Activated CD4-positive, alpha-beta T cell treated with anti-CD3 and anti-CD28 coated beads, Interleukin-2, amount 10 ng/mL, durations not matched to agents 24 days and 14 days (primary cell): ENCODE results near the gene NSMCE1. TPM values are rescaled to one million over a fixed set of nuclear protein-coding genes. Genes with fewer than 3 reads are reported as not detected.

Experiments used
- DNase-seq: peaks from one replicate; pipeline ENCODE4 v3.0.0; 2022
- H3K27ac Mint-ChIP-seq: one replicate; pipeline ENCODE4 v1.8.0; 2022; ENCODE audit warnings: mild to moderate bottlenecking, mixed read lengths
- H3K27me3 Mint-ChIP-seq: one replicate; pipeline ENCODE4 v1.8.0; 2022; ENCODE audit warnings: mixed read lengths
- H3K36me3 Mint-ChIP-seq: one replicate; pipeline ENCODE4 v1.8.0; 2022; ENCODE audit warnings: low read depth, mild to moderate bottlenecking, mixed read lengths
- H3K4me1 Mint-ChIP-seq: one replicate; pipeline ENCODE4 v1.8.0; 2021; ENCODE audit warnings: mixed read lengths
- H3K4me3 Mint-ChIP-seq: one replicate; pipeline ENCODE4 v1.8.0; 2022; ENCODE audit warnings: mild to moderate bottlenecking, moderate library complexity, mixed read lengths
- H3K9me3 Mint-ChIP-seq: one replicate; pipeline ENCODE4 v1.8.0; 2021; ENCODE audit warnings: mixed read lengths
- intact Hi-C: fragments of 100-400 bp; cut with micrococcal nuclease; formaldehyde crosslinking; loops from one replicate; pipeline ENCODE4 v1.15.1; 2023
- total RNA-seq: library from RNA; stranded (reverse); gene quantifications from 2 replicates; pipeline ENCODE4 v1.2.3, GENCODE V29; 2022

The NSMCE1 gene
- total RNA-seq, 1 donor from 2014 or later = 149 TPM

DNA sequence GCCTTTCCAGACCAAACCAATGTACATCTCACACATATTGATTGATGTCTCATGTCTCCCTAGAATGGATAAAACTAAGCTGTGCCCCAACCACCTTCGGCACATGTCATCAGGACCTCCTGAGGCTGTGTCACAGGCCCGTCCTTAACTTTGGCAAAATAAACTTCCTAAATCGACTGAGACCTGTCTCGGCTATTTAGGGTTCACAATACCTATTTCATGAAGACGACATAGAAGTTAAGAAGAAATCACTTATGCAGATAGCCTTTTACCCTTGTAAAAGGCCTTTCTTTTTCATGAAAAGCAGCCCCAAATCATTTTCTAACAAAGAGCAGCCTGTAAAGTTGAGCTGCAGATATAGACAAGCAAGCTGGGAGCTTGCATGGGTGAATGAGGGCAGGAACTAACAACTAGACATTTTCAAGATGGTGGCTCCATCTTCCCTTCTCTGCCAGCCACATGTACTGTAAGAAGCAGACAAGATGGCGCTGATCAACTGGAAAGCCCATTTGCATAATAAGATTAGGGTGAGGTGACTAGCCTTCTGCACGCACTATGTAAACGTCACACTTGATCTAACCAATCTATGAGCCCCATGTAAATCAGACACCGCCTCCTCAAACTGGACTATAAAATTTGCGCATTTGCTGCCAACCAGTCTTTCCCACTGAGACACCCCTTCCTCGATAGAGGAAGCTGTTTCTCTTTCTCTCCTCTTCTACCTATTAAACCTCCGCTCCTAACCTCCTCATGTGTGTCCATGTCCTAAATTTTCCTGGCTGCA, 69.9 kb downstream of the NSMCE1 start:
- intact Hi-C loops = no loop called here
- H3K27ac Mint-ChIP-seq = peak overlapping the region; percentile 55
- peaks cover 69% of the 10 kb centered on the region for H3K4me1 Mint-ChIP-seq
- peaks cover 5% of the 10 kb centered on the region for H3K36me3 Mint-ChIP-seq
- DNase-seq = no peak
- H3K27me3 Mint-ChIP-seq = peaks cover 1% of the 10 kb centered on the region
- no peak overlapping the region for H3K4me3 Mint-ChIP-seq
- peaks cover 16% of the 10 kb centered on the region for H3K9me3 Mint-ChIP-seq

DNA sequence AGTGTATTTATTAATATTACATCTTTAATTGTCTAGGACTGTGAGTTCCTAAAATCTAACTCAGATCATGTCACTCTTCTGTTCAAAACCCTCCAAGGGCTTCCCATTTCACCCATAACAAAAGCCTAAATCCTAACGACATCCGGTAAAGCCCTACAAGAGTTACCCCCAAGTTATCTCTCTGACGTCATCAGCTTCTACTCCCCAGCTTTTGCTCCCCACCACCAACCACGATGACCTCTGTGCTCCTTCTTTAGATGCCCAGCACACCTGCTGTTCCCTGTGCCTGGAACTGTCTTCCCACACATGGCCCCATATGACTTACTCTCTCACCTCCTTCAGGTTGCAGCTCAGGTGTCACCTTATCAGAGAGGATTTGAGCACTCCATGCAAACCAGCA, 71.6 kb downstream of the NSMCE1 start:
- H3K9me3 Mint-ChIP-seq = peaks cover 16% of the 10 kb centered on the region
- peaks cover 54% of the 10 kb centered on the region for H3K4me1 Mint-ChIP-seq
- no peak overlapping the region for H3K27ac Mint-ChIP-seq
- no peak for DNase-seq
- intact Hi-C loops = no loop called here
- peaks cover 5% of the 10 kb centered on the region for H3K36me3 Mint-ChIP-seq
- H3K4me3 Mint-ChIP-seq = peak overlapping the region; percentile 4
- H3K27me3 Mint-ChIP-seq = no peaks in the 10 kb centered on the region

DNA sequence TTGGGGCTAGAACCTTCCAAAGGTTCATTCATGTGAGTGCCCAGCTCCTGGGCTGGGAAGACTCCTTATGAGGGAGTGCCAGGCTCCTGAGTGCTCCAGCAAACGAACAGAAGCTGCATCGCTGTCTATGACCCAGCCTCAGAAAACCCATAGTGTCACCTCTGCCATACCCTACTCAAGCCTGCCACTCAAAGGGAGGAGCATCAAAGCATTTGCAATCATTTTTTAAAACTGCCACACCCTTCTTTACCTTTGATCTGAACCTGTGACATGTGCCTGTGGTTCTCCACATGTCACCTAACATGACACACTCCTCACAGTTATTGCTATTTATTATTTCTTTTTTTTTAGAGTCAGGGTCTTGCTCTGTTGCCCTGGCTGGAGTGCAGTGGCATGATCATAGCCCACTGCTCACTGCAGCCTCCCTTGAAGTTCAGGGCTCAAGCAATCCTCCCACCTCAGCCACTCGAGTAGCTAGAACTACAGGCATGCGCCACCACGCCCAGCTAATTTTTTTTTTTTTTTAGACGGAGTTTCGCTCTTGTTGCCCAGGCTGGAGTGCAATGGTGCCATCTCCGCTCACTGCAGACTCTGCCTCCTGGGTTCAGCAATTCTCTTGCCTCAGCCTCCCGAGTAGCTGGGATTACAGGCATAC, 72.5 kb downstream of the NSMCE1 start:
- Mint-ChIP-seq H3K27me3 (no peaks in the 10 kb centered on the region), H3K9me3 (peaks cover 16% of the 10 kb centered on the region), H3K27ac (no peak overlapping the region), H3K4me1 (peaks cover 50% of the 10 kb centered on the region), H3K36me3 (peaks cover 5% of the 10 kb centered on the region), H3K4me3 (peak overlapping the region; percentile 2)
- DNase-seq = peak; percentile 82
- intact Hi-C loops = no loop called here

DNA sequence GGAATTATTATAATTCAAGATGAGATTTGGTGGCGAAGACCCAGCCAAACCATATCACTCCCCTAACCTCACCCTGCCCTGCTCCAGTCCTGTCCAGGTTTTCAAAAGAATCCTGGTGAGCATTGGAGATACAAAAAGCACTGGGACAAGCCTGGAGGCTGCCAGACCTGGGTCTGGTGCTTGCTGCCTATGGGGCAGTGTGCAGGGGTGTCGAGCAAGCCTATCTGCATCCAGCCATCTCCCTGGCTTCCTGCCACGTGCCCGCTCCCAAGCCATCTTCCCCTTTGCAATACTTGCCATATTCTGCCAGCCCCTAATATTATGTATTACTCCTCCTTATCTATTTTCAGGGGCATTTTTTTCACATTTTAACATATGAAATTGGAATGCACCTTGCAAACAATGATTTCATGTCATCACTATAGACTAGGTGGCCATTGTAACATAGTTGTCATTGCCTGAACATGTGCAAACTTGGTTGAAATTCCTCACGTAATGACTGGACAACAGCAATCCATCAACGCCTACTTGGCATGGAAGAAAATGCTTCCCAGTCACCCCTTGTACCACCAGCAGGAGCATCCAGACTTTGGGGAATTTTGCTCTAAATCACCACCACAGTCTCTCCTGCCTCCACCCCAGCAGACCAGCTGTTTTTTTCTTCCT, 73.4 kb downstream of the NSMCE1 start:
- Mint-ChIP-seq H3K4me1 (peaks cover 41% of the 10 kb centered on the region), H3K9me3 (peaks cover 16% of the 10 kb centered on the region), H3K4me3 (no peak overlapping the region), H3K27ac (no peak overlapping the region), H3K27me3 (no peaks in the 10 kb centered on the region), H3K36me3 (peaks cover 5% of the 10 kb centered on the region)
- DNase-seq = no peak
- intact Hi-C loops = no loop called here

DNA sequence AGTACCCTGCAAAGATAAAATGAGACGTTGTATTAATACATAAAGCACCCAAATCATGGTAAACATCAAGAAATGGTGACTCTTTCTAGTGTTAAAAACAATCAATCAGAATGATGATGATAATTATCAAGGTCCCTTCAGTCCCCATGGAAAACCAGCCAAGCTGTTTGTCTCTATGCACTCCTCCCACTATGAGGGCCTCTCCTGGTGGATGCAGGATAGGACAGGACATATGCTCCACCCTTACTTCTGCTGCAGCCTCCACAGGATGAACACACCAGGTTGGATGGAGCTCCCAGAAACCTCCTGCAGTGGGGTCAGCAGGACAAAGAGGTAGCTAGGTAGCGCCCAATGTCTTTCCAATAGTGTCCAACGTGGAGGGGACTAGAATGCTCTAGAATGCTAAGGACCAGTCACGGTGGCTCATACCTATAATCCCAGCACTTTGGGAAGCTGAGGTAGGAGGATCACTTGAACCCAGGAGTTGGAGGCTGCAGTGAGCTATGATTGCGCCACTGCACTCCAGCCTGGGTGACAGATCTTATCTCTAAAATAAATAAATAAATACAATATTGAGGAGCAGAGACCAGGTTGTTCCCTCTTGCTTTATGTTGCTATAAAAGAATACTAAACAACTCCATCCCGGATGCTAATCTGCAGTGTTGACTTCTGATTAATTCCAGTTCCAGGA, 75.1 kb downstream of the NSMCE1 start:
- peaks cover 28% of the 10 kb centered on the region for H3K4me1 Mint-ChIP-seq
- peaks cover 3% of the 10 kb centered on the region for H3K36me3 Mint-ChIP-seq
- H3K27ac Mint-ChIP-seq = no peak overlapping the region
- no peak for DNase-seq
- intact Hi-C loops = no loop called here
- no peak overlapping the region for H3K4me3 Mint-ChIP-seq
- H3K9me3 Mint-ChIP-seq = peaks cover 12% of the 10 kb centered on the region
- H3K27me3 Mint-ChIP-seq = no peaks in the 10 kb centered on the region

DNA sequence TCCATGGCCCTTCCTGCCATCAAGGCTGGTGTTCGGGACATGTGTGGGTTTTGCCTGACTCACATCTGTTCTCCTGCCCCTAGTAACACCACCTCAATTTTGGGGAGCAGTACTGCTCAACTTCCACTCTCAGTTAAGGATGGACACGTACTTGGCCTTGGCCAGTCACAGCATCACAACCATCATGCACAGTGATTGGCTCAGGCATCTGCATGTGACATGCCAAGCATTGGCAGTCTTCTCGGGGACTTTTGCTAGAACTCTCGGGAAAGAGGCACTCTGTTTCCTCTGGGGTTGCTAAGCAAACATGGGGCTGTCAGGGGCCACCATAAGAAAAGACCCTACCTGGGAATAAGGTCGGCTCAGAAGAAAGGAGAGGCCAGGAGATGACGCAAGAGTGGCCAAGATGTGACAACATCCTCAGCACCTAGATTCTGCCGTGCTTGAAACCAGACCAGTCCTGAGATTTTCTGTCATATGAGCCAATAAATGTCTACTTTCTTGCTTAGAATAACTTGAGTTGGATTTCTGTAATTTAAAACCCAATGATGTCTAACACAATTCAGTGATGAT, 77.1 kb downstream of the NSMCE1 start:
- intact Hi-C loops = no loop called here
- peaks cover 3% of the 10 kb centered on the region for H3K36me3 Mint-ChIP-seq
- peaks cover 12% of the 10 kb centered on the region for H3K9me3 Mint-ChIP-seq
- no peak for DNase-seq
- no peak overlapping the region for H3K27ac Mint-ChIP-seq
- H3K4me1 Mint-ChIP-seq = peaks cover 14% of the 10 kb centered on the region
- H3K4me3 Mint-ChIP-seq = no peak overlapping the region
- peaks cover 2% of the 10 kb centered on the region for H3K27me3 Mint-ChIP-seq

DNA sequence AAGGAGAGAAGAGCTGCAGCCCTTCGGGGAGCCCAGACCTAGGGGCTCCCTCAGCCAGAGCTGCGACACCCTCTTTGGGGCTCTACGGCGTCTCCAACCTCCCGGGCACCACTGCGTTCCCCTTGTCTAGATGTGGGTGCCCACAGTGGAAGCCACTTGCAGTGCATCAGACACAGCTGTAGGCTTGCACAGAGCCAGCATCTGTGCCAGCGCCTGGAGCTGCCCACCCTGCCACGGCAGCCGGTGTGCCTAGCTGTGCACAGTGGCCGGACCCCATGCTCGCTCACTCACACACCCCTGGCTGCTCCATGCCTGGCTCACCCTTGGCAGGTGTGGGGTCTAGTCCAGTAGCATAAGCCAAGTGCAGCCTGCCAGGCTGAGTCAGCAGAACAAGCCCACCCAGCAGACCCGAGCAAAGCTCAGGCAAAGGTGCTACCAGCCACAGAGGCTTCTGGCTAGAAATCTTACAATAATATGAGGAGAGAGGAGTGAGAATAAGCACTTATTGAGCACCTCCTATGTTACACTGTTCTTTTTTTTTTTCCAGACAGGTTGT, 78.2 kb downstream of the NSMCE1 start:
- peaks cover 9% of the 10 kb centered on the region for H3K4me1 Mint-ChIP-seq
- intact Hi-C loops = no loop called here
- H3K27me3 Mint-ChIP-seq = peaks cover 2% of the 10 kb centered on the region
- H3K4me3 Mint-ChIP-seq = no peak overlapping the region
- H3K9me3 Mint-ChIP-seq = peaks cover 12% of the 10 kb centered on the region
- H3K36me3 Mint-ChIP-seq = peaks cover 3% of the 10 kb centered on the region
- DNase-seq = no peak
- H3K27ac Mint-ChIP-seq = no peak overlapping the region

DNA sequence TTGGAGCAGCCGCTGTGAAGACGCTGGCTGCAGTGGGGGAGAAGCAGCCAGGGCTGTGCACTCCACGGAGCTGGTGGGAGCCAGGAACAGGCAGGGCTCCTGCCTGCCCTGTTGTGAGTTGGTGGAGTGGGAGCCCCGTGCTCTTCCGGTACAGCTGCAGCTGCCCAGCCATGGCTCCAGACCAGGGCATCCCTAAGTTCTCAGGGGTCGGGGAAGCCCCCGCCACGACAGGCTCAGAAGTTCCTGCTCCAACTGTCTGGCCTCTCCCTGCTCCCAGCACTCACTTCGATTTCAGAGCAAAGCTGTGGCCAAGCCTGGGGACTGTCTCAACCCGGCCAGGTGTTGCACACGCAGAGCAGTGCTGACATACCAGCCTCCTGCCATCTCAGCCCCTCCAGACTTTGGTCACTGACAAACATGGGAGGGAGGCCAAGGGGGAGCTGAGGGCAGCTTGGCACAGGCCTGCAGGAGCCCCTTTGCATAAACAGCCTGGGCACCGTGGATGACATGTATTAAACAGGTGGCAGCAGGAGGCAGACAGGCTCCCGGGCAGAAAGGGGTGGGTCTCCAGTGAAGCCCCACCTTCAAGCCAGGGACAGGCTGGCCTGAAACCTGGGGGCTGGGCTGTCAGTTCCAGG, 79.1 kb downstream of the NSMCE1 start:
- Mint-ChIP-seq H3K27me3 (peaks cover 2% of the 10 kb centered on the region), H3K4me1 (peaks cover 4% of the 10 kb centered on the region), H3K9me3 (peaks cover 6% of the 10 kb centered on the region), H3K4me3 (no peak overlapping the region), H3K36me3 (no peaks in the 10 kb centered on the region), H3K27ac (no peak overlapping the region)
- no peak for DNase-seq
- intact Hi-C loops = no loop called here

DNA sequence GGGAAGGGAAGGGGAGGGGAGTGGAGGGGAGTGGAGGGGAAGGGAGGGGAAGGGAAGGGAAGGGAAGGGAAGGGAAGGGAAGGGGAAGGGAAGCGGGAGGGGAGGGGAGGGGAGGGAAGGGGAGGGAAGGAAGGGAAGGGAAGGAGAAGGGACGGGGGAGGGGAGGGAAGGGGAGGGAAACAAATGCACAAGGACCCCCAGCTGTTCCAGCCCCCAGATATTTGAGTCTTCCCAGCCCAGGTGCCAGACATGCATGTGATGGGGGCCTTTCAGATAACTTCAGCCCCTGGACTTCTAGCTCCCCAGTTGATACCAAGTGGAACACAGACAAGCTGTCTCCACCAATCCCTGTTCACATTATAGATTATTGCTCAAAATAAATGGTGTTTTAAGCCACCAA, 79.9 kb downstream of the NSMCE1 start:
- H3K27me3 Mint-ChIP-seq = peaks cover 2% of the 10 kb centered on the region
- H3K4me1 Mint-ChIP-seq = peaks cover 4% of the 10 kb centered on the region
- no peaks in the 10 kb centered on the region for H3K9me3 Mint-ChIP-seq
- H3K4me3 Mint-ChIP-seq = no peak overlapping the region
- H3K36me3 Mint-ChIP-seq = no peaks in the 10 kb centered on the region
- intact Hi-C loops = no loop called here
- DNase-seq = no peak
- H3K27ac Mint-ChIP-seq = no peak overlapping the region

DNA sequence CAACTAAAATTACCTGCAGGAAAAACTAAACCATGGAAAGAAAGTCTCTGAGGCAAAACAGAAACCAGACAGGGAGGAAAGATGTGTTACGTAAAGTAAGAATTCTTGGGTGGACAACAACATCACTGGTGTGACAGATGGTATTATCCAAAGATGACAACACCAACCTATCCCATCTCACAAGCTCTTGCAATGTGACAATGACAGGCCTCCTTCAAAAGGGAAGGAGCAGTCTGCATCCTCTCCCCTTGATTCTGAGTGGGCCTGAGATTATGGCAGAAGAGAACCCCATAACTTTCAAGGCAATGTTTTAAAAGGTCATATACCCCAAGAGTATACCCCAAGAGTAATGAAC, 82.8 kb downstream of the NSMCE1 start:
- Mint-ChIP-seq H3K36me3 (no peaks in the 10 kb centered on the region), H3K27me3 (peaks cover 5% of the 10 kb centered on the region), H3K27ac (no peak overlapping the region), H3K4me1 (peaks cover 6% of the 10 kb centered on the region), H3K4me3 (no peak overlapping the region), H3K9me3 (no peaks in the 10 kb centered on the region)
- no peak for DNase-seq
- intact Hi-C loops = no loop called here

DNA sequence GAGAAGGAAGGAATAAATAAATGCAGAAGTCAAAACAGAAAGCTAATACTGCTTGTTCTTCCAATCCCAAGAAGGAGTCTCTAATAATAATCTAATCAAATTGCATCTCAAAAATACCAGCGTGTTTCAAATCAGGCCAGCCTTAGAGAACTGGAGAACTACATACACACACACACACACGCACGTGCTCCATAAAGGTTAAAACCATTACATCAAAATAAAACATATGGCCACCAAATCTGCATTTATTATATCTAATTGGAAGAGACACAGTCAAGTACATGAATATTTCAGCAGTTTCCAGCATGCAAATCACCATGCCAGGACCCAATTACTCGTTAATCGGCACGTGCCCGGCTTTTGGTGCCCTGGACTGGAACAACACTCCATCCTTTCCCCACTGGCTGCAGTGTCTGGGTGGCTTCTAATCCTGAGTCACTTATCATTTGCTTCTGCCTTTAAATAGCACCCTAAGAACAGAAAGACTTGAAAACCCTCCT, 85.6 kb downstream of the NSMCE1 start:
- intact Hi-C loops = no loop called here
- no peak for DNase-seq
- H3K36me3 Mint-ChIP-seq = no peaks in the 10 kb centered on the region
- H3K9me3 Mint-ChIP-seq = no peaks in the 10 kb centered on the region
- H3K4me3 Mint-ChIP-seq = no peak overlapping the region
- H3K27ac Mint-ChIP-seq = no peak overlapping the region
- peaks cover 5% of the 10 kb centered on the region for H3K27me3 Mint-ChIP-seq
- peaks cover 23% of the 10 kb centered on the region for H3K4me1 Mint-ChIP-seq

DNA sequence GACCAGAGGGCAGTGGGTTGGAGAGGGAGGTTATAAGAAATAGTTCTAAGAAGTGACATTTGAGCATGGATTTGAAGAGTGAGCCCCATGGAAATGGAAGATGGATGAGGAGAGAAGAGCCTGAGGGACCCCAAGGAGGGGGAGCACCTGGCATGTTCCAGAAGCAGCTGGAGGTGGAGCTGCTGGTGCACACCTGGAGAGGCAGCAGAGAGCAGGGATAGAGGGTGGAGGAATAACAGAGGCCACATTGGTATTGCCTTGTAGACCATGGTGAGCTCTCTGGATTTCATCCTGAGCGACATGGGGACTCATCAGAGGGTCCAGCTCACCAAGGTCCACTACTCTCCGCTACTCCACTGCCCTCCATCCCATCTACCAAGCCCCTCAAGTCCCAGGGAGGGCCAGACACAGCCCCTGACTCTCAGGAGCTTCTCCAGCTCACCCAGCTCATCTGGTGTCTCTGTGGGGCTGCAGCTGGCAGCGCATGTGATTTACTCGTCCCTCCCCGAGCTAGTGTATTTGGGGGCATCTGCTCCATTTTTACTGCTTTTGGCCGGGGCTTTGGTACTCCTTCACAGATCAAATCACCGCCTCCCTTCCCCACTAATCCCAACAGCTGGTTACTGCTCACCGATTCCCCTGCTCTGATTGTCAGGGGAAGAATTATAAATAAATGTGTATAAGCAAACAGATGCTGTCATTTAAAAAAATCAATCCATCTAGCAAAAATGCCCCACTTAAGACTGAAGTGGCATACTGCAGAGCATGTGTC, 87.4 kb downstream of the NSMCE1 start:
- intact Hi-C loops = no loop called here
- H3K4me3 Mint-ChIP-seq = no peak overlapping the region
- H3K9me3 Mint-ChIP-seq = no peaks in the 10 kb centered on the region
- no peaks in the 10 kb centered on the region for H3K36me3 Mint-ChIP-seq
- H3K4me1 Mint-ChIP-seq = peaks cover 32% of the 10 kb centered on the region
- DNase-seq = no peak
- no peak overlapping the region for H3K27ac Mint-ChIP-seq
- H3K27me3 Mint-ChIP-seq = peaks cover 3% of the 10 kb centered on the region
